IPS-18a (cell line): ENCODE data around the gene ICAM1.
A peak's percentile ranks its signal among the peaks of the same experiment; 100 is the strongest.

Source experiments
- H3K27ac ChIP-seq: one replicate; pipeline ENCODE4 v1.5.1; 2013; ENCODE audit warnings: low read length
- H3K27me3 ChIP-seq: one replicate; pipeline ENCODE4 v1.6.1; 2013; ENCODE audit warnings: mild to moderate bottlenecking, low read length; ENCODE audit not compliant: control insufficient read depth, insufficient read depth
- H3K36me3 ChIP-seq: one replicate; pipeline ENCODE4 v1.6.1; 2013; ENCODE audit warnings: low read depth, low read length; ENCODE audit not compliant: control insufficient read depth
- H3K4me1 ChIP-seq: one replicate; pipeline ENCODE4 v1.6.1; 2013; ENCODE audit warnings: low read depth, low read length; ENCODE audit not compliant: control insufficient read depth
- H3K4me3 ChIP-seq: one replicate; pipeline ENCODE4 v1.5.1; 2013; ENCODE audit warnings: low read length
- H3K9ac ChIP-seq: one replicate; pipeline ENCODE4 v1.6.1; 2013; ENCODE audit warnings: mild to moderate bottlenecking, low read length, moderate library complexity
- H3K9me3 ChIP-seq: one replicate; pipeline ENCODE4 v1.6.1; 2013; ENCODE audit warnings: low read depth, low read length; ENCODE audit not compliant: control insufficient read depth

ICAM1 gene

DNA sequence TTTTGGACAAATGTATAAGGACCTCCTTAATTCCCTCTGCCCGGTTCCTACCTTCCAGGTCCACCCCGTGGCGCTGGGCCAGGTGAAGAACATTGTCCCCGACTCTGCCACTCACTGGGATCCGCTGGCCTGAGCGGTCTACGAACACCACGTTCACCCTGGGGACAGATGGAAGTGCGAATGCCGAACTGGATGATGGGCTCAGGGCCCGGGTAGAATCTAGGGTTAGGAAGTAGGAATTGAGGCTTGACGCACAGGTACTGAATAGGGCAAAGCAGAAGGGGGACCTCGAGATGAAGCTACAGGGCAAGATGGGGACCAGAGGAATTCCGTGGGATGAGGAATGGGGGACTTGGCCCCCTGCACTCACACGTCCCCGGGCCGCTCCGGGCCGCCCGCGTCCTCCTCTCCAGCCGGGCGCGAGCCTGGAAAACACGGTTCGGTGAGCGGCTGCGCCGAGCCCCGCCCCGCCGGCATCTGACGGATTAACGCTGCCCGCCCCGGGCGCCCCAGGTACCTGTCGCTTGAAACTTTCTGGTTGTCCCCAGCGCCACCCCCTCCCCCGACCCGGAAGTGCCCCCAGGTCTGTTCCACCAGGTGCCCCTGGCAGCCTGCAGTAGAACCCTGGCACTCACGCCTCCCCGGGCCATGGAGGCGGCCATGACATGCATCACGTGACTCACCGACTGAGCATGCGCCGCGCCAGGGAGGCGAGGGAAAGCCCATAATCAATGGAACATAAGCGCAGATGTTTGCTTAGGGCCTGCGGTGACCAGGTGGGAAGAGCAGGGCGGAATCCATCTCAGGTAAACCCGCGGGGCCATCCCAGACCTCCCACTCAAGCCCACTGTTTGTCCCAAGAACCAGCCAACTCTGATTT is 44.7 kb downstream of the ICAM1 start, which contains the start of gene FDX2:
FDX2 (minus strand) TSS at position 681 of the 880 bp plus-strand sequence; CDS start at position 662, 19 bp downstream.
- Histone ChIP-seq H3K9ac (peak within 1 kb of the TSS; percentile 55), H3K9me3 (no peaks in the 10 kb centered on the region), H3K27me3 (no peaks in the 10 kb centered on the region), H3K27ac (peak within 1 kb of the TSS; percentile 35), H3K4me3 (peak within 1 kb of the TSS; percentile 79), H3K36me3 (peaks cover 16% of the 10 kb centered on the region), H3K4me1 (peaks cover 3% of the 10 kb centered on the region)

DNA sequence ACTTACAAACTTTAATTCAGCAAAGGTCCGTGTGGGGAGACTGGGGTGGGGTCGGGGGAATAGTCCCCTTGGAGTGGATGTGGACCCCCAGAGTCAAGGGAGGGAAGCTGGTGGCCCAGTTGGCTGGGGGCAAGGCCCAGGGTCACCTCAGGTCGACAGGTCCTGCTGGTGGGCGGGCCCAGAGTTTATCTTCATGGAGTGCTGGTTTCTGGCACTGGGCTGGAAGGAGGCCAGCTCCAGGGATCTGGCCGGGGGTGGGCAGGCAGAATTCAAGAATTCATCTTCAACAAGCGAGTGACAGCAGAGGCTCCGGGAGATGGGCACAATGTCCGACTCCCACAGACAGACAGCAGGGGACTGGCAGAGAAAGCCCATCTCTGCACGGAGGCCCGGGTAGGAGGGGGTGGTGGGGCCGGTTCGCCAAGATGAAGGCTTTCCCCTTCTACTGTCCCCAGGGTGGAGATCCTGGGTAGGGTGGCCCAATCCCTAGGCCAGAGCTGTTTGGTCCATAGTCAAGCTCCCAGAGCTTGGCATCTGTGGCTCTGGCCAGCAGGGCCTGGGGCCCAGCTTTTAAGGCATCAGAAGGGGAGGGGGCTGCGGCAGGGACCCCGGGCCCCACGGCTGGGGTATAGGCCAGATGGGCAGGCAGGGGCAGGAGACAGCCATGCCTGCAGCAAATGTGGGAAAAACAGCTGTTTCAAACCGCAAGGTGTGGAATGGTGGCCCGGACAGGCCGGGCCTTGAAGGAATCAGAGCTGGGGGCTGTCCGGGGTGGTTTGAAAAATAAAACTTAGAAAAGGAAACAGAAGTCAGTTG is 45.5 kb downstream of the ICAM1 start:
- no peaks in the 10 kb centered on the region for H3K27me3 ChIP-seq
- H3K36me3 ChIP-seq, result peaks cover 23% of the 10 kb centered on the region
- peaks cover 3% of the 10 kb centered on the region for H3K4me1 ChIP-seq
- H3K4me3 ChIP-seq, result peak overlapping the region; percentile 79
- no peaks in the 10 kb centered on the region for H3K9me3 ChIP-seq
- H3K9ac ChIP-seq, result no peak overlapping the region
- no peak overlapping the region for H3K27ac ChIP-seq

DNA sequence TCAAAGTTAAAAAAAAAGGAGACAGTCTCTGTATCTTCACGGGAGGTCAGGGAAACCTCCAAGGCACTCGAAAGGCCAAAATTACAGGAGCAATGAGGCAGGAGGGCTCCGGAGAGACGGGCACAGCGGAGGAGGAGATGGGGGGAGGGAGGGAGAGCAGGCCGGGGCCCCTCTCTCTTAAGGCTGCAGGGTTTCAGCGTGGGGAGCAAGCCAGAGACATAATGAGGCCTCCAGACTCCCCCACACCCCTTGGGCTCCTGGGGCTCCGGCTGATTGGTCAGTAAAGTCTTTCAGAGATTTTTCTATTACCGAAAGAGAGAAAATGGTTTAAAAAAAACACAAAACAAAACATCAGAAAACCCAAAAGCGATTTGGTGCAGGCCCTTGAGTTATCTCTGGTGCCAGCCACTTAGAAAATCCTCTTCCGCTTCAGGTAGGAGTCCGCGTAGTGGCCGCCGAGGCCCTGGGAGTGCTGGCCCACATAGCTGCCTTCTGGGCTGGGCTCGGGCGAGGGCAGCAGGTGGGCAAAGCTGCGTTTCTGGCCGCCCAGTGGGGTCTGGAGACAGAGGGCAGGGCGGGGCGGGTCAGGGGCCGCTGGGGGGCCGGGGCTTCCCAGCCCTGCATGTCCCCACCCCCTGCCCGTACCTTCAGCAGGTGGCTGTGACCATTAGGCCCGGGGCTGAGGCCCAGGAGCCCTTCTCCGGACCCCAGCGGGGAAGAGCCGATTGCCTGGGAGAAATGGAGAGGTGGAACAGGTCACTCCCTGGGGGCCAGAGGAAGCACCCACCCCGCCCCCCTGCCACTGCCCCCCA is 46.3 kb downstream of the ICAM1 start:
- Histone ChIP-seq H3K27me3 (no peaks in the 10 kb centered on the region), H3K27ac (no peak overlapping the region), H3K9ac (no peak overlapping the region), H3K4me3 (no peak overlapping the region), H3K9me3 (no peaks in the 10 kb centered on the region), H3K4me1 (peaks cover 3% of the 10 kb centered on the region), H3K36me3 (peaks cover 31% of the 10 kb centered on the region)

DNA sequence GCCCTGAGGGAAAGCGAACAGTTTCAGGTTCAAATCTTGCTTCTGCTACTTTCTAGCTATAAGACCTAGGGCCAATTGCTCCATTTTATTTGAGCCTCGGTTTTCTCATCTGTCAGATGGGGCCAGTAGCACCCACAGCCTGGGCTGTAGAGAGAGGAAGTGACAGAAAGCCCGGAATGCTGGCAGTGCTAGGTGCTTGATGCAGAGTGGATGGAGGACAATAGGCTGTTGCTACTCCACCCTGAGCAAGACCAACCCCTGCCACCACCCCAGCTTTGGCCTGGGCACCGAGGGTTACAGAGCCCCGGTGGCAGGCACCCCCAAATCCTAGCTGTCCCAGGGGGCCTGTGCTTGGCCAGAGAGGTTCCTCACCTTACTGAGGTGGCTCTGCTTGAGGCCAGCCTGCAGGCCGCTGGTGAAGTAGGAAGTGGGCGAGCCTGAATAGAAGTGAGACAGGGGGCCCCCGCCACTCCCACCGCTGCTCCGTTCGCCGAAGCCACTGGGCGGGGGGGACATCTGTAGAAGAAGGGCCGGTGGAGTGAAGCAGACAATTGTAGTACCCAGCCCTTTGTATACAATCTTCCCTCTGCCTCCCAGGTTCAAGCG is 47.0 kb downstream of the ICAM1 start:
- no peaks in the 10 kb centered on the region for H3K9me3 ChIP-seq
- H3K27me3 ChIP-seq, result no peaks in the 10 kb centered on the region
- peaks cover 36% of the 10 kb centered on the region for H3K36me3 ChIP-seq
- no peak overlapping the region for H3K9ac ChIP-seq
- H3K27ac ChIP-seq, result no peak overlapping the region
- peaks cover 3% of the 10 kb centered on the region for H3K4me1 ChIP-seq
- H3K4me3 ChIP-seq, result no peak overlapping the region

DNA sequence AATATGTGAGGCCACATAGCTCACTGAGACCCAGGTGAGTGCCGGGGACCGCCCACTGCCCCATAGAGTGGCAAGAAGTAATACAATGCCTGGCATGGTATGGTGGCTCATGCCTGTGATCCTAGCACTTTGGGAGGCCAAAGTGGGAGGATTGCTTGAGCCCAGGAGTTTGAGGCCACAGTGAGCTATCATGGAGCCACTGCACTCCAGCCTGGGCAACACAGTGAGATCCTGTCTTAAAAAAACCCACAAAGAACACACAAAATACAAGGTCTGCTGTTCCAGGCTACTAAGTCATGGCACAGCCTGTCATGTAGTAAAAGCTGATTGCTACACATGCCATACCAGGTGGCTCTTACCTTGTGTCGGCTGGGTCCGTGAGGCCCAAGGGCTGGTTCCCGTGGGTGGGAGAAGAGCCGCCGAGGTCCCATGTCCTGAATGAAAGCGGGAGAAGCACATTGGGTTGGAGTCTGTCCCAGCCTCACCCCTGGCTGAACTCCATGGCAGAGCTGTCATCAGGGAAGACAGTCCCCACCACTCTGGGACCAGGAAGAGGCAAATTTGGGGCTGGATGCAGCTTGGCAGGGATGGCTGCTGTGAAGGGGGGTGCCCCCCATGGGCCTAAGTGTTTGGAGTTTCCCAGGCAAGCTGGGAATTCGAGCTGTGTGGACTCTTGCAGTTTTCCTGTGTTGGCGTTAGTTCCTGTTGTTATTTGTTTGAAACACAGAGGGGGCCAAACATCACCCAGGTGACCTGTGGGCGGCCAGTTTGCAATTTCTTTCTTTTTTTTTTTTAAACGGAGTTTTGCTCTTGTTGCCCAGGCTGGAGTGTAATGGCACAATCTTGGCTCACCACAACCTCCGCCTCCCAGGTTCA is 48.1 kb downstream of the ICAM1 start:
- H3K9ac ChIP-seq, result no peak overlapping the region
- H3K27ac ChIP-seq, result no peak overlapping the region
- no peak overlapping the region for H3K4me3 ChIP-seq
- H3K4me1 ChIP-seq, result peaks cover 3% of the 10 kb centered on the region
- no peaks in the 10 kb centered on the region for H3K9me3 ChIP-seq
- peaks cover 42% of the 10 kb centered on the region for H3K36me3 ChIP-seq
- H3K27me3 ChIP-seq, result no peaks in the 10 kb centered on the region

DNA sequence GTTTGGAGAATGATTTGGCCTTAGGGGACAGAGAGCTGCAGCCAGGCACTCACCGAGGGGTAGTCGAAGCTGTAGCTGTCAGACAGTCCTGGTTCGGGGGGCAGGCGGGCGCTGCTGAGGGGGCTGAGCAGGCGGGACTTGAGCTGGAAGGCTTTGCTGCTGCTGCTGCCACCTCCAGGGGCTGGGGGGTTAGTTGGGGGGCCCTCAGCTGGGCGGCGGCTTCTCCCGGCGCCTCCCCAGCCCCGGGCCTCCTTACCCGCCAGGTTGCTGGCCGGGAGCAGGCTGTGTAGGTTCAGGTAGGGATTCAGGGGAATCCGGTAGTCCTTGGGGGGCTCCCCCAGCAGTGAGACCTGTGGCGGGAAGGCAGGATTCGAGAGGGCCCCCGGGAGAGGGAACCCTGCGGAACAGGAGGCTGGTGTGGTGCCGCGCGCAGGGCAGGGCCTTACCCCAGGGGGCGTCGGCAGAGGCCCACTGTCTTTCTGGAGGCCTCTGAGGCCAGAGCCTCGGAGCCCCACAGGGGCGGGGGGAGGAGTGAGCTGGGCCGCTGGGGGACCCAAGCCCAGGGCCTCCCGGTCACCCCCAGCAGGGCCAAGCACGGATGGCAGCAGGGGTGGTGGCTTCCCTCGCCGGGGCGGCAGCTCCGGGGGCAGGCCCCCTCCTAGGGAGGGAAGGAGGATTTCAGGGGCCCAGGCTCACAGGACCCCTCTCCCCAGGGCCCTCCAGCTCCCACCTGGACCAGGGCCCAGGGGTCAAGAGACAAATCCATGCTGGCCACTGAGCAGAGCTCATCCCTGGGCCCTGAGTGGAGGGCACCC is 49.9 kb downstream of the ICAM1 start:
- H3K36me3 ChIP-seq, result peaks cover 59% of the 10 kb centered on the region

DNA sequence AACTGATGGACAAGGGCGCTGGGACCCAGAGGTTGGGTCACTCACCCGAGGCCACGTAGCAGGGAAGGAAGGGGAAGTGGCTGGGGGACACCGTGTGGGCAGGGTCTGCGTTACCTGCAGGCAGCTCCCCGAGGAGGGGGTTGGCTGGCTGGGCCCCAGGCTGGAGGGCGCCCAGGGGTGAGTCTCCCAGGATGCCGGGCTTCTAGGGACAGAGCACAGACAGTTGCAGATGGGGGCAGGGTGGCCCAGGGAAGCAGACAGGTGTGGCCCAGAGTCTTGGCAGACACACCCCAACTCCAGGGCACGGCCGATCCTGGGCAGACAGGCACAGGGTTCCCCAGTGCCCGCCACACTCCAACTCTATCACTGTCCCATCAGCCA is 50.5 kb downstream of the ICAM1 start:
- Histone ChIP-seq H3K4me1 (no peaks in the 10 kb centered on the region), H3K9ac (no peak overlapping the region), H3K27ac (no peak overlapping the region), H3K36me3 (peaks cover 63% of the 10 kb centered on the region), H3K27me3 (no peaks in the 10 kb centered on the region), H3K9me3 (no peaks in the 10 kb centered on the region), H3K4me3 (no peak overlapping the region)

More for the DNA sequence above, 49.9 kb downstream of the ICAM1 start:
- H3K4me3 ChIP-seq, result no peak overlapping the region
- no peak overlapping the region for H3K9ac ChIP-seq
- H3K27me3 ChIP-seq, result no peaks in the 10 kb centered on the region
- H3K27ac ChIP-seq, result no peak overlapping the region
- no peaks in the 10 kb centered on the region for H3K9me3 ChIP-seq
- H3K4me1 ChIP-seq, result peaks cover 3% of the 10 kb centered on the region

DNA sequence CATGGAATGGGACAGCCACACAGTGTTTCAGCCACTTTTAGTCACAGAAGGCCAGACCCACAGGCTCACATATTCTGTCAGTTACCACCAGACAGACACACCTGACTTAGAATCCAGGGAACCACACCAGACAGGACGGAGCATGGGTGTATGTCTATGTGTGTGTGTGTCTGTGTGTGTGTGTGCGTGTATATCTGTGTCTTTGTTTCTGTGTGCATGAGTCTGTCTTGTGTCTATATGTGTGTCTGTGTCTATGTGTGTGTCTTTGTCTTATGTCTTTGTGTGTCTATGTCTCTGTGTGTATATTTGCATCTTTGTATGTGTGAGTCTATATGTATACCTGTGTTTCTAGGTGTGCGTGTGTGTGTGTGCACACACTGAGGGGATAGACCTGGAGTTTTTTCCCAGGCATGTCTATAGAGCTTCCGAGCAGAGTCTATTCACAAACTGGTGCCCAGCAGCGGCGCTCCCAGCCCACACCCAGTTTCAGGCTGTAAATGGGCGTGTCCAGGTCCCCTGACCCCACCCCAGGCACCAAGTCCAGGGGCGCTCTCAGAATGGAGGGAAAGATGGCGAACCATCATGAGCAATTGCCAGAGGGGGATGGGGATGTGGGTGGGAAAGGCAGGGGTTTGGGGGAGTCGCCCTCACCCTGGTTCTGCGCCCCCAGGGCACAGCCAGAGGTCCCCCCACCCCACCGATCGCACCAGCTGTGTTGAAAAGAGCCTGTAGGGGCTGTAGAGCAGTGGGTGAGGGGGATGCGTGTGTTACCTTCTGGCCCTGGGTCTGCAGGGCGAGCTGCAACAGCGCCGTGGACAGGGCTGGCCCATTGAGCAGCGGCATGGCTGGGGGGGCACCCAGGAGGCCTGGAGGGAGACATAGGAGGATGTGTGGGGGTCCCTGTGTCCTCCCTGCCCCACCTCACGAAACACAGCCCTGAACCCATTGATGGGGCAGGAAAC is 51.2 kb downstream of the ICAM1 start:
- H3K9me3 ChIP-seq, result no peaks in the 10 kb centered on the region
- no peaks in the 10 kb centered on the region for H3K4me1 ChIP-seq
- peaks cover 68% of the 10 kb centered on the region for H3K36me3 ChIP-seq
- no peak overlapping the region for H3K4me3 ChIP-seq
- no peaks in the 10 kb centered on the region for H3K27me3 ChIP-seq
- no peak overlapping the region for H3K9ac ChIP-seq
- H3K27ac ChIP-seq, result no peak overlapping the region

DNA sequence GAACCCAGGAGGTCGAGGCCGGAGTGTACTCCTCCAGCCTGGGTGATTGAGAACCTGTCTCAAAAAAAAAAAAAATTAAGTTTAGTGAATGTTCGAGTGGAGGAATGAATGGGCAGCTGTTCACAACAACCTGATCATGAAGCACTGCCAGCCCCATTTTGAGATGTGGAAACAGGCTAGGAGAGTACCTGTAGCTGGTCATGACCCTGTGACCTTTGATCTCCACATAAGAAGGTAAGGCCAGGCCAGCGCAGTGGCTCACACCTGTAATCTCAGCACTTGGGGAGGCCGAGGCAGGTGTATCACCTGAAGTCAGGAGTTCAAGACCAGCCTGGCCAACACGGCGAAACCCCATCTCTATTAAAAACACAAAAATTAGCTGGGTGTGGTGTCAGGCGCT is 54.8 kb downstream of the ICAM1 start:
- no peaks in the 10 kb centered on the region for H3K4me1 ChIP-seq
- H3K27ac ChIP-seq, result no peak overlapping the region
- H3K9me3 ChIP-seq, result no peaks in the 10 kb centered on the region
- no peak overlapping the region for H3K4me3 ChIP-seq
- H3K36me3 ChIP-seq, result peaks cover 83% of the 10 kb centered on the region
- no peak overlapping the region for H3K9ac ChIP-seq
- H3K27me3 ChIP-seq, result no peaks in the 10 kb centered on the region
